T-helper 2 cell treated with Interferon-gamma antibody and Interleukin-4, amounts not matched to agents 5 μg/mL and 100 μg/mL, for 36 hours (primary cell): Measurements from ENCODE around the gene DDA1.

Source experiments
- DNase-seq: peaks from one replicate; pipeline ENCODE4 v3.0.0; 2021; ENCODE audit warnings: low spot score
- H3K27ac Mint-ChIP-seq: one replicate; pipeline ENCODE4 v1.8.0; 2021; ENCODE audit warnings: mild to moderate bottlenecking, mixed read lengths
- H3K27me3 Mint-ChIP-seq: one replicate; pipeline ENCODE4 v1.8.0; 2021; ENCODE audit warnings: low read depth, mixed read lengths
- H3K36me3 Mint-ChIP-seq: one replicate; pipeline ENCODE4 v1.8.0; 2021; ENCODE audit warnings: low read depth, mixed read lengths
- H3K4me1 Mint-ChIP-seq: one replicate; pipeline ENCODE4 v1.8.0; 2021; ENCODE audit warnings: low read depth, mixed read lengths
- H3K4me3 Mint-ChIP-seq: one replicate; pipeline ENCODE4 v1.8.0; 2022; ENCODE audit warnings: mild to moderate bottlenecking, moderate library complexity, mixed read lengths
- H3K9me3 Mint-ChIP-seq: one replicate; pipeline ENCODE4 v1.8.0; 2021; ENCODE audit warnings: mixed read lengths

Gene DDA1

DNA sequence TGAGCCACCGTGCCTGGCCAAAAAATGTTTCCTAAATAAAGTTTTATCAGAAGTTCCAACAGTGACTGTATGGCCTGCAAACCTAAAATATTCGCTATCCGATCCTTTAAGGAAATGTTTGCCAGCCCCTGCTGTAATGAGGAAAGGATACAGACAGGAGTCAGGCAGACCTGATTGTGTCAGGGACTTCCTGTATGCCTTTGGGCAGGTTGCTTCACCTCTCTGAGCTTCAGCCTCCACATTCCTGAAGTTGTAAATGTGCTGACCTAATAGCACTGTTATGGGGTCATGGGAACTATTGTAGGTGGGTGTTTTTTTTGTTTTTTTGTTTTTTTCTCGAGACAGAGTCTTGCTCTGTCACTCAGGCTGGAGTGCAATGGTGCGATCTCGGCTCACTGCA lies 12.4 kb upstream of the DDA1 start:
- Mint-ChIP-seq H3K4me1 (peaks cover under 1% of the 10 kb centered on the region), H3K27ac (no peak overlapping the region), H3K4me3 (no peak overlapping the region), H3K9me3 (no peaks in the 10 kb centered on the region), H3K27me3 (no peaks in the 10 kb centered on the region), H3K36me3 (peaks cover 8% of the 10 kb centered on the region)
- DNase-seq: no peak

DNA sequence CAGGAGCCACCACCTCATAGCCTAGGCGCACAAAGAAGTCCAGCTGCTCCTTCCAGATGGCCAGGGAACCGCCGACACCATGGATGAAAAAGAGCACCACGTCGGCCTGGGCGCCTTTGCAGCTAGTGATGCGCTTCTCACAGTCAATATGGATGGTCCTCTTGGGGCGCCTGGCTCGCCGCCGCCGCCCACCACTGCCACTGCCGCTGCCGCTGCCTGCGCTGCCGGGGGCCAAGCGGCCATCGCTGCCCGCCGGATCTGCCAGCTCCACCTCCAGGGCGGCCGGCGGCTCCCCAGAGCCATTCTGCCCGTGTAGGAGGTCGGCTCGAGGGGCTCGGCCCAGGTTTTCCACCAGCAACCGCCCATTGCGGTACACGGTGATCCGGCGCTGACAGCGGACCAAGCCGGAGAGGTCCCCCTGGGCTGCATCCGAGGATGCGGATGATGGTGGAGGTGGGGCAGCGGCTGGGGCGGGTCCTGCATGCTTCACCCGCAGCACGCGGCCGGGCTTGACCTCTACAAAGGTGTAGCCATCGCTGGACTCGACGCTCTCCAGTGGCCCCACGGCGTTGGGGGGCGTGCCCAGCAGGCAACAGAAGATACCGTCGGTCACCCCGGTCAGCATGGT lies 8.3 kb upstream of the DDA1 start:
- no peaks in the 10 kb centered on the region for H3K9me3 Mint-ChIP-seq

DNA sequence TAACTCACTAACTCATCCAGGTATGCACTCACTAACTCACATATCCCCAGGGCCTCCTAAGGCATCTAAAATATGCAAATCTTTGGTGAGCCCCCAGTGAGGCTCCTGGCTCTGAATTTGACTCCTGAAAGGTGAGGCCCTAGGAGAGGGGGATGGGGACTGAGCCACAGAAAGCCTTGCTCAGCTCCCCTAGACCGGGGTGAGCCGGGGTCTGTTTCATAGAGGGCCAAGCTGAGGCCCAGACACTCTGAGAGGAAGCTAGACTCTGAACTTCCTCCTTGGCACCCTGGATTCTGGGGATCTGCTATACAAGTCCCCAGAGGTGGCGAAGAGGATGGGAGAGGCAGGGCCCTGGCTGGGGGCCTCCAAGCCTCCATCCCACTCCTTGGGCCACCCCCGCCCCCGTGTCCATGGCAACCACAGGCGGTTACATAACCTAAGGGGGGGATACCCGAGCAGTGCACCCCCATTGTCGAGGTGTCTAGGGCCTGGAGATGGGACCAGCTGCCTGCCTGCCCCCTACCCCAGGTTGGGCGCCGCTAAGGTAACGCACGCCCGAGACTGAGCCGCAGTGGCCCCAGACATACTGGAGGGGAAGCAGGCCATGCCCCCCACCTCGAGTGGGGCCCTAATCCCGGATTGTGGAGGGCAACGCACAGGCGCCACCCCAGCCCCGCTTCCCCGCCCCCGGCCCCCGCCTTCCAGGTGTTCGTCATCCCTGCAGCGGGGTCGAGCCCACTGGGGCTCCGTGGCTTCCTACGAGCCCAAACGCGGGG lies 6.8 kb upstream of the DDA1 start:
- peaks cover 22% of the 10 kb centered on the region for H3K4me1 Mint-ChIP-seq
- no peak overlapping the region for H3K27ac Mint-ChIP-seq
- H3K4me3 Mint-ChIP-seq: peak overlapping the region; percentile 75
- no peaks in the 10 kb centered on the region for H3K9me3 Mint-ChIP-seq
- DNase-seq: no peak
- H3K36me3 Mint-ChIP-seq: peaks cover 3% of the 10 kb centered on the region
- no peaks in the 10 kb centered on the region for H3K27me3 Mint-ChIP-seq

More for the DNA sequence above, 8.3 kb upstream of the DDA1 start:
- Mint-ChIP-seq H3K36me3 (peaks cover 6% of the 10 kb centered on the region), H3K27ac (no peak overlapping the region), H3K27me3 (no peaks in the 10 kb centered on the region), H3K4me3 (no peak overlapping the region), H3K4me1 (peaks cover 19% of the 10 kb centered on the region)
- no peak for DNase-seq

DNA sequence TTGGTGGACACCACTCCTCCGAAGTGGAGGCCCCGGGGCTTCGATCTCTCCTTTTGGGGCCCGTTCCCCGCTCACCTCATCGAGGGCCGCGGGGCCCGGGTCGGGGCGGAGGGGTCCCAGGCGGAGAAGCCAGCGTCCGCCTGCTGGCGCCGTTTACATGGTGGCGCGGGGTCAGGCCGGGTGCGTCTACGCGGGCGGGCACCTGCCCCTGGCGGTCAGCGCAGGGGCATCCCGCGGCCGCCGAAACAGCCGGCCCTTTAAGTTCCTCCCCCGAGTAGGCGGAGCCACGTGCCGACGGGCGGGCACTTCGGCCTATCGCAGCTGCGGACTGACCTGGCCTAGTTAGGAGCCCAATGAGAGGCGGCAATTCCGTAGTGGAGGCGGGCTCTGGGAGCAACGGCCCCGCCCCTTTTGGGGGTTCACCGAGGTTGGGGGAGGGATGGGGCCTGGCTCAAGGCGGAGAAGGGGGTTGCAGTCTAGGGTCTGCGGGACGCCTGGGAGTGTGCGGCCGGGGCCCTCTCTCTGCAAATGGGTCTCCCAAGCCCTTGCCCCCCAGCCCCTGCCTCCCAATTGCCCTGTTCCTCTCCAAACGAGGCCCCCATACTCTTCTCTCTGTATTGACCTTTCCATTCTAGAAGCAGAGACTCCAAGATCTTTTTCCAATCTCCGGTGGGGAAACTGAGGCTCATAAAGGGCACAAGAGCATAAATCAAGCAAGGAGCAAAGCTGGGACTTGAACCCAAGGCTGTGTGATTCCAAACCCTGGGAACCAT lies 6.0 kb upstream of the DDA1 start, which contains the start of gene ABHD8:
ABHD8 (minus strand) TSS at position 259 of the 773 bp plus-strand sequence. CDS start 1,809 bp downstream, outside the sequence.
- no peaks in the 10 kb centered on the region for H3K27me3 Mint-ChIP-seq
- H3K4me1 Mint-ChIP-seq: peaks cover 26% of the 10 kb centered on the region
- peak within 1 kb of the TSS; percentile 47 for H3K27ac Mint-ChIP-seq
- H3K4me3 Mint-ChIP-seq: peak within 1 kb of the TSS; percentile 75
- DNase-seq: peak; percentile 94
- peaks cover 3% of the 10 kb centered on the region for H3K36me3 Mint-ChIP-seq
- H3K9me3 Mint-ChIP-seq: no peaks in the 10 kb centered on the region

DNA sequence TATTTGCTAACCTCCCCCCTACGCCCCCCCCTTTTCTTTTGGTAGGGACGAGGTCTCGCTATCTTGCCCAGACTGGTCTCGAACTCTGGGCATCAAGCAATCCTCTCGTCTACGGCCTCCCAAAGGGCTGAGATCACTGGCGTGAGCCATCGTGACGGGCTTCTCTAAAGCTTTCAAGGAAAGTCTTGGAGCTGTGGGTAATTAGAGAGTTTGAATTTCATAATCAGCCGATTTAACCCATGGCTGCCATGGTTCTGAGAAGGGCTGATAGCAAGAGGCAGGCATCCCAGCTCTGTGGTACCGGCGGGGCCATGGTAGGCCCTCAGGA lies 5.5 kb upstream of the DDA1 start:
- DNase-seq: no peak
- Mint-ChIP-seq H3K36me3 (peaks cover 3% of the 10 kb centered on the region), H3K4me1 (peaks cover 27% of the 10 kb centered on the region), H3K27me3 (no peaks in the 10 kb centered on the region), H3K4me3 (peak overlapping the region; percentile 75), H3K27ac (peak overlapping the region; percentile 47), H3K9me3 (no peaks in the 10 kb centered on the region)

DNA sequence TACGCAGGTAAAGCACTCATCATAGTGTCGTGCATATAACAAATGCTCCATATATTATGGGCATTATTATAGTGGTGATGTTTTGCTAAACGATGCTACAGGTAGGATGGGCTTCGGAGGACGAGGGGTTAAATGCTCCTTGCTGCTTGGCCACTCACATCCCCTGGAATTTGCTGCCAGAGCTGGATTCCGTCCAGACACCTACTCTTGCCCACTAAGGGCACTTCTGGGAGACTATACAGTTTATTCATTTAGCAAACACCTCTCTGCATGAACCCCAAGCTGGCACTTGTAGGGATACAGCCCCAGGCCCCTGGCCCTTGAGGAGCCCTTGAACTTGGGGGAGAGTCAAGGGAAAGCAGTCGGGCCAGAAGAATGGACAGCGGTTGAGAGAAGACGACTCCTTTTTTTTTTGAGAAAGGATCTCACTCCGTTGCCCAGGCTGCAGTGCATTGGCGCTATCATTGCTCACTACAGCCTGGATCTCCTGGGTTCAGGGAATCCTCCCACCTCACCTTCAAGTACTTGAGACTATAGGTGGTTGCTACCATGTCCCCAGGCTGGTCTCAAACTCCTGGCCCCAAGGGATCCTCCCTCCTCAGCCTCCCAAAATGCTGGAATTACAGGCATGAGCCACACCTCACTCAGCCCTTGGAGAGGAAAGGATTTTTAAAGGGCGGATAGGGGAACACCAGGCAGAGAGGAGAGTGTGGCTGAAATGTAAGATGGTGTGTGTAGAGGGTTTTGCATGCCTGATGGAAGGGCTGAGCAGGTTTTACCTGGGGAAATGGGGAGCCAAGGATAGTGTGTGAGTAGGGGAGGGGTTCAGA lies 4.8 kb upstream of the DDA1 start:
- Mint-ChIP-seq H3K27me3 (no peaks in the 10 kb centered on the region), H3K4me3 (peak overlapping the region; percentile 89), H3K9me3 (no peaks in the 10 kb centered on the region), H3K36me3 (peaks cover 7% of the 10 kb centered on the region), H3K4me1 (peaks cover 29% of the 10 kb centered on the region), H3K27ac (peak overlapping the region; percentile 91)
- no peak for DNase-seq

DNA sequence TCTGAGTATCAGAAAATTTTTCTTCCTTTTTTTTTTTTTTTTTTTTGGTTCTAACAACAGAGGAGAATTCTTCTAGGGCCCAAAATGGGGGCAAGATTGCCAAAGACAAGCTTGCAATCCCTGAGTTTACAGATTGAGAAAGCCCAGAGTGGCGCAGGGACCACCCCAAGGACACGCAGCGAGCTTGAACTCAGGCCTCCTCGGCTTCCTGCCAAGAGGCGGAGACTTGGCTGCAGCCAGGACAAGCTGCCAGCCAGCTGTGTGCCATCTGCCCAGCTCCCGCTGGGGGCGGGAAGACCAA lies 4.2 kb upstream of the DDA1 start:
- Mint-ChIP-seq H3K4me3 (peak overlapping the region; percentile 89), H3K4me1 (peaks cover 31% of the 10 kb centered on the region), H3K27ac (peak overlapping the region; percentile 91), H3K36me3 (peaks cover 5% of the 10 kb centered on the region), H3K27me3 (no peaks in the 10 kb centered on the region), H3K9me3 (no peaks in the 10 kb centered on the region)
- no peak for DNase-seq

DNA sequence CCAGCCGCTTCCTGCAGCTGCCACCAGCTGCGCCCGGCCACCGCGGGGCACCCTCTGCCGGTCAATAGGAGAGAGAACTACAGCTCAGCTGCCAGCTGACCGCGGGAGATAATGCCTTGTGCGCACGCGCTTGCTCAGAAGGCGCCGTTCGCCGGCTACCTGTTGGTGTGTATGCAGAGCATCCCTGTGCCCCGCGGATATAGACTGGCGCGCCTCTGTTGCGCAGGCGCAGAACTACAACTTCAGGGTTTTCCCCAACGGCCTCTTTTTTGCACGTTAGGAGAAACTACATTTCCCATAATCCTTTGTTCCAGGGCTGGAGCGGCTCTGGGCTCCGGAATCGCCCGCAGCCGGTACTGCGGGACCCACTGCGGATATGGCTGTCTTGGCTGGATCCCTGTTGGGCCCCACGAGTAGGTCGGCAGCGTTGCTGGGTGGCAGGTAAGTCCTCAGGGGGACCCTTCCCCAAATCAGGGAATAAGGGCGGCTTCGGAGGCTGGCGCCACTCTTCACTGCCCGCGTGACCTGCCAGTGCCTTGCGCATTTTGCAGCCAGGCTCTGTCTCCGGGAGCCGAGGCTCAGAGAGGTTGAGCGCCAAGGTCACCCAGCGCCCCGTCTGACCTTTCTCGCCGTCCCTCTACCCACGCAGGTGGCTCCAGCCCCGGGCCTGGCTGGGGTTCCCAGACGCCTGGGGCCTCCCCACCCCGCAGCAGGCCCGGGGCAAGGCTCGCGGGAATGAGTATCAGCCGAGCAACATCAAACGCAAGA lies 3.7 kb upstream of the DDA1 start, which contains the start of gene MRPL34:
MRPL34 (plus strand) TSS at position 356 of the 768 bp plus-strand sequence; CDS start at position 377, 21 bp downstream.
- H3K4me1 Mint-ChIP-seq: peaks cover 36% of the 10 kb centered on the region
- peaks cover 5% of the 10 kb centered on the region for H3K36me3 Mint-ChIP-seq
- H3K9me3 Mint-ChIP-seq: no peaks in the 10 kb centered on the region
- H3K4me3 Mint-ChIP-seq: peak within 1 kb of the TSS; percentile 89
- peak within 1 kb of the TSS; percentile 91 for H3K27ac Mint-ChIP-seq
- peak; percentile 99 for DNase-seq
- no peaks in the 10 kb centered on the region for H3K27me3 Mint-ChIP-seq

DNA sequence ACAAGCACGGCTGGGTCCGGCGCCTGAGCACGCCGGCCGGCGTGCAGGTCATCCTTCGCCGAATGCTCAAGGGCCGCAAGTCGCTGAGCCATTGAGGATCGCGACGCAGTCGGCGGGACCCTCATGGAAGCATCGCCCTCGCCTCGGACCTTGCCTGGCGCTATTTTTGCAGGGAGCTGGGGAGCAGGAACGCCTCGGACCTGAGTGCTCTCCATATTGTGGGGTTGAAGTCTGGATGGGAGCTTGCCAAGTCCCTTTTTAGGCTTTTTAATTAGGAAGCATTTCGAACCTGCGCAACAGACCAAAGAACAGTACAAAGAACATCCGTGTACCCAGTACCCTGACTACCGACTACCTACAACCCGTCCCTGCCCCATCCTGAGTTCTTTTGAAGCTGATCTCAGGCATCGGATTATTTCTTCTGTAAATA lies 3.1 kb upstream of the DDA1 start:
- peaks cover 40% of the 10 kb centered on the region for H3K4me1 Mint-ChIP-seq
- no peaks in the 10 kb centered on the region for H3K27me3 Mint-ChIP-seq
- H3K4me3 Mint-ChIP-seq: peak overlapping the region; percentile 89
- peak overlapping the region; percentile 77 for H3K27ac Mint-ChIP-seq
- DNase-seq: no peak
- H3K9me3 Mint-ChIP-seq: no peaks in the 10 kb centered on the region
- H3K36me3 Mint-ChIP-seq: peaks cover 5% of the 10 kb centered on the region

DNA sequence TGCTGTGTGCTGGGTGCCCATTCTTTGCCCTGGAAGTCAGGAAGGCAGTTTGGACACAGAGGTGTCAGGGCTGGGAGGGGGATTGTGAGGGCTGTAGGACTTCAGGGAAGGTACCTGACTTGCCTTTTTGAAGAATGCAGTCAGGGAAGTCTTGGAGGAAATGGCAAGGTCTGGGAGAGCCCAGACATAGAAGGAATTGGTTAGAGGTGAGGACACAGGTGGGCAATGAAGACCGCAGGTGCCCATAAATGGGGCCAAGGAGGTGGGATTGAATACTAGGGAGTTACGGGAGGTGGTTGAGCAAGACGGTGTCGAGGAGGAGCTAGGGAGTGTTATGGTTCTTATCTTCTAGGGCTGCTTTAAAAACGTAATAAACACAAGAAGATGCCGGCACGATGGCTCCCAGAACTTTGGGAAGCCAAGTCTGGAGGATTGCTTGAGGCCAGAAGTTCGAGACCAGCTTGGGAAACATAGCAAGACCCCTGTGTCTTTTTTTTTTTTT lies 1.4 kb upstream of the DDA1 start:
- Mint-ChIP-seq H3K4me1 (peaks cover 40% of the 10 kb centered on the region), H3K4me3 (peak overlapping the region; percentile 89), H3K9me3 (no peaks in the 10 kb centered on the region), H3K36me3 (peaks cover 4% of the 10 kb centered on the region), H3K27ac (peak overlapping the region; percentile 3), H3K27me3 (no peaks in the 10 kb centered on the region)
- DNase-seq: no peak

DNA sequence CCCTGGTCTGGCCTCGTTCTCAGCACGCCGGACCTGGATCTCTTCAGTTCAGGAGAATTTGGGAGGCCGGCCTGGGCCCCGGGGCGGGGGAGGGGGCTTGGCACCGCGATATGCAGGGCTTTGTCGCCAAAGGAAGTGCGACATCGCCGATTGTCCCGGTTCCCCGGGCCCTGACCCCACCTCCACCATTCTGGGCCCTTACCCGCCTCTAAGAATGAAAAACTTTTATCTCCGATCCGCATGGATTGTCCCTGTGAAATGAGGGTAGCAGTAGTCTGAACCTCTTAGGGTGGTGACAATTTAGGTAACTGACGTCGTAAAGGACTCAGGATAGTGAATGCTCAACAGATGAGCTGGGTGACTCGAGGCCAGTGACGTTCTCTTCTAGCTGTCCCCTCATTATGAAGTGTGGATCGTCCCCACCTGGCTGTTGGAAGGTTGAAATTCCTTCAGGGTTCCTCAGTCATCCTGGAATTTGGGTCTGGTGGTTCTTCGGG lies 650 bp downstream of the DDA1 start:
- Mint-ChIP-seq H3K36me3 (peaks cover 10% of the 10 kb centered on the region), H3K4me1 (peaks cover 29% of the 10 kb centered on the region), H3K27me3 (no peaks in the 10 kb centered on the region), H3K4me3 (peak overlapping the region; percentile 99), H3K27ac (peak overlapping the region; percentile 96), H3K9me3 (no peaks in the 10 kb centered on the region)
- DNase-seq: no peak

DNA sequence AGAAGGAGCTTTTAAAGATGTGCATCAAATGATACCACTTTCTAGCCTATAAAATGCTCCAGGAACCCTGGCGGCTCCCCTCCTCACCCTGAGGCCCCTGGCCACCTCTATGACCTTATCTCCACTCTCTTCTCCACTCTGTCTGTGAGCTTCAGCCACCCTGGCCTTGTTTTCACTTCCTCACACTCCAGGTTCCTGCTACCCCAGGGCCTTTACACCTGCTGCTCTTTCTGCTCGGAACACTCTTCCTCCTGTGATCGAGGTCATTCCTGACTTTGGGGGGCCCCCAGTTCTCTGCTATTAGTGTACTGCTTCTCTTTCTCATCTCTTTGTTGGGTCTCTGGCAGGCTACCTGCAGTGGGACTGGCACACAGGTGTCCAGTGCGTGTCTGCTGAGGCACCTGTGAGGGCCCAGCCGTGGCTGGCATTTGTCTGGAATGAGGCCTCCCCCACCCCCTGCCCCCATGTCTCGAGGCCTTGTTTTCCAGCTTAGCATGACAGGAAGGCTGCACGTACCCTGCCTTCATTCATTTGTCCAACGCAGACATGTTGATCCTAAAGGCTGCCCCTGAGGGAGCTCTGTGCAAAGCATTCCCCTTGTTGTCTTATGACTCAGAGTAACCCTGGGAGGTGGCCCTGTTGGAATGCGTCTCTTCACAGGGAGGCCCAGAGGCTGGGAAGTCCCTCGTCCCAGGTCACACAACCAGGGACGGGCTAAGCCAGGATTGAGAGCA lies 2.3 kb downstream of the DDA1 start:
- no peaks in the 10 kb centered on the region for H3K9me3 Mint-ChIP-seq
- no peaks in the 10 kb centered on the region for H3K27me3 Mint-ChIP-seq
- H3K4me3 Mint-ChIP-seq: peak overlapping the region; percentile 48
- H3K27ac Mint-ChIP-seq: peak overlapping the region; percentile 32
- DNase-seq: no peak
- peaks cover 23% of the 10 kb centered on the region for H3K4me1 Mint-ChIP-seq
- peaks cover 18% of the 10 kb centered on the region for H3K36me3 Mint-ChIP-seq
